Measurements from ENCODE around the gene RAMAC.
A peak's percentile ranks its signal among the peaks of the same experiment; 100 is the strongest.
"Not testable (repeated sequence)": the region's sequence is repeated elsewhere in the genome, so short reads cannot be mapped to it uniquely, and the experiment has no call there.

RAMAC gene

GRCh38 chr15:82985688-82986441 lies at the start of gene RAMAC:
Gene RAMAC (plus strand): TSS chr15:82986210. CDS start chr15:82989019, 2,809 bp downstream.
- DNase-seq (ENCODE audit: low spot score), result peak; percentile 93
- FAIRE-seq, result peak; percentile 77

- DNase-seq (ENCODE audit: low spot score) (peak; percentile 89), FAIRE-seq (peak; percentile 66)
These were observed 48.9 kb upstream of the RAMAC start for GRCh38 chr15:82936966-82937711.

GRCh38 chr15:82937712-82938058 lies 48.3 kb upstream of the RAMAC start:
- FAIRE-seq, result no peak
- DNase-seq (ENCODE audit: low spot score), result no peak

GRCh38 chr15:82939678-82940077 lies 46.3 kb upstream of the RAMAC start:
- FAIRE-seq; DNase-seq (ENCODE audit: low spot score): not testable (repeated sequence)

- DNase-seq (ENCODE audit: low spot score), result peak; percentile 93
- peak; percentile 89 for FAIRE-seq
These were observed 43.3 kb upstream of the RAMAC start for GRCh38 chr15:82942691-82943090.

- DNase-seq (ENCODE audit: low spot score) (peak; percentile 50), FAIRE-seq (no peak)
These were observed 42.8 kb upstream of the RAMAC start for GRCh38 chr15:82943176-82943575.

- no peak for DNase-seq (ENCODE audit: low spot score)
- no peak for FAIRE-seq
These were observed 42.0 kb upstream of the RAMAC start for GRCh38 chr15:82944056-82944455.

GRCh38 chr15:82944821-82945220 lies 41.2 kb upstream of the RAMAC start:
- DNase-seq (ENCODE audit: low spot score) (peak; percentile 95), FAIRE-seq (peak; percentile 96)

GRCh38 chr15:82945326-82945725 lies 40.7 kb upstream of the RAMAC start:
- FAIRE-seq (no peak), DNase-seq (ENCODE audit: low spot score) (no peak)

- DNase-seq (ENCODE audit: low spot score) (no peak), FAIRE-seq (no peak)
These were observed 39.8 kb upstream of the RAMAC start for GRCh38 chr15:82946155-82946701.

- DNase-seq (ENCODE audit: low spot score), result no peak
- FAIRE-seq, result no peak
These were observed 35.7 kb upstream of the RAMAC start for GRCh38 chr15:82950295-82950694.

- FAIRE-seq (no peak), DNase-seq (ENCODE audit: low spot score) (no peak)
These were observed 35.2 kb upstream of the RAMAC start for GRCh38 chr15:82950746-82951370.

- FAIRE-seq (no peak), DNase-seq (ENCODE audit: low spot score) (peak; percentile 37)
These were observed 34.4 kb upstream of the RAMAC start for GRCh38 chr15:82951472-82952157.

GRCh38 chr15:82952158-82953081 lies 33.6 kb upstream of the RAMAC start, which contains the start of gene HOMER2:
Gene HOMER2 (minus strand): TSS chr15:82952720. CDS start chr15:82952535, 185 bp downstream.
- no peak for FAIRE-seq

GRCh38 chr15:82958638-82959037 lies 27.4 kb upstream of the RAMAC start:
- DNase-seq (ENCODE audit: low spot score), result no peak
- no peak for FAIRE-seq

More at GRCh38 chr15:82952158-82953081, 33.6 kb upstream of the RAMAC start, which contains the start of gene HOMER2:
- no peak for DNase-seq (ENCODE audit: low spot score)

GRCh38 chr15:82959423-82959822 lies 26.6 kb upstream of the RAMAC start:
- FAIRE-seq (no peak), DNase-seq (ENCODE audit: low spot score) (no peak)

GRCh38 chr15:82960766-82961165 lies 25.2 kb upstream of the RAMAC start:
- no peak for DNase-seq (ENCODE audit: low spot score)
- no peak for FAIRE-seq

GRCh38 chr15:82963471-82964341 lies 22.3 kb upstream of the RAMAC start:
- no peak for DNase-seq (ENCODE audit: low spot score)
- FAIRE-seq, result no peak

GRCh38 chr15:82964890-82965289 lies 21.1 kb upstream of the RAMAC start:
- DNase-seq (ENCODE audit: low spot score) (no peak), FAIRE-seq (no peak)

All from RCC 7860 (cell line).